Measurements from ENCODE around the gene ARMCX6.

ARMCX6 gene

GRCh38 chrX:101617211-101618191 is at the start of gene ARMCX6:
ARMCX6 (minus strand) TSS chrX:101618000; CDS start chrX:101616620, 1,380 bp downstream.
- peak within 1 kb of the TSS; percentile 19; the same call in 1 of the 2 replicates for H3K27ac ChIP-seq (ENCODE audit: low read depth, low read length)
- H3K9me2 ChIP-seq (replicated peaks; ENCODE audit: insufficient read depth, low read length), result no peaks in the 10 kb centered on the region
- no peaks in the 10 kb centered on the region for H3K27me3 ChIP-seq (ENCODE audit: low read length)
- H3K79me2 ChIP-seq (ENCODE audit: insufficient read depth, low read length), result no peaks in the 10 kb centered on the region
- H3K4me3 ChIP-seq (ENCODE audit: insufficient read depth, low read length, poor library complexity, severe bottlenecking), result peak within 1 kb of the TSS; percentile 64
- H3K36me3 ChIP-seq (ENCODE audit: low read length), result no peaks in the 10 kb centered on the region
- peak within 1 kb of the TSS; percentile 82 for H2AFZ ChIP-seq (ENCODE audit: low read depth, low read length, severe bottlenecking)
- H3K9me3 ChIP-seq (ENCODE audit: insufficient read depth, low read length), result no peaks in the 10 kb centered on the region
- no peak for TF ChIP-seq CTCF (IDR thresholded peaks at IDR 0.05; ENCODE audit: insufficient read depth, low read length, poor library complexity, severe bottlenecking)
- no peak for TF ChIP-seq EZH2phosphoT487 (conservative IDR thresholded peaks at IDR 0.05; ENCODE audit: low read length)
- H4K20me1 ChIP-seq (ENCODE audit: low read depth, low read length), result no peaks in the 10 kb centered on the region
- no peaks in the 10 kb centered on the region for H3F3A ChIP-seq (ENCODE audit: insufficient read depth)
- H3K9ac ChIP-seq (ENCODE audit: low read length), result peak within 1 kb of the TSS; percentile 73
- H3K4me2 ChIP-seq (ENCODE audit: low read depth, low read length, poor library complexity, severe bottlenecking), result peak within 1 kb of the TSS; percentile 78

- H3K27me3 ChIP-seq (ENCODE audit: low read length), result no peaks in the 10 kb centered on the region
- H2AFZ ChIP-seq (ENCODE audit: low read depth, low read length, severe bottlenecking), result no peak within 1 kb of the TSS
- no peak within 1 kb of the TSS for H3K4me3 ChIP-seq (ENCODE audit: insufficient read depth, low read length, poor library complexity, severe bottlenecking)
- no peaks in the 10 kb centered on the region for H3K79me2 ChIP-seq (ENCODE audit: insufficient read depth, low read length)
- no peaks in the 10 kb centered on the region for H4K20me1 ChIP-seq (ENCODE audit: low read depth, low read length)
- TF ChIP-seq CTCF (IDR thresholded peaks at IDR 0.05; ENCODE audit: insufficient read depth, low read length, poor library complexity, severe bottlenecking) (no peak), EZH2phosphoT487 (conservative IDR thresholded peaks at IDR 0.05; ENCODE audit: low read length) (no peak)
- H3K9me3 ChIP-seq (ENCODE audit: insufficient read depth, low read length), result no peaks in the 10 kb centered on the region
- H3K27ac ChIP-seq (ENCODE audit: low read depth, low read length), result no peak within 1 kb of the TSS
- no peak within 1 kb of the TSS for H3K9ac ChIP-seq (ENCODE audit: low read length)
- no peaks in the 10 kb centered on the region for H3K9me2 ChIP-seq (replicated peaks; ENCODE audit: insufficient read depth, low read length)
- no peaks in the 10 kb centered on the region for H3F3A ChIP-seq (ENCODE audit: insufficient read depth)
- no peaks in the 10 kb centered on the region for H3K36me3 ChIP-seq (ENCODE audit: low read length)
- no peak within 1 kb of the TSS for H3K4me2 ChIP-seq (ENCODE audit: low read depth, low read length, poor library complexity, severe bottlenecking)
Measured at GRCh38 chrX:101659601-101660063, 41.8 kb upstream of the ARMCX6 start, which contains the start of gene ARMCX2. ARMCX2 (minus strand) TSS chrX:101659850; CDS start chrX:101657588, 2,262 bp downstream.

- H3K9me2 ChIP-seq (replicated peaks; ENCODE audit: insufficient read depth, low read length), result no peaks in the 10 kb centered on the region
- no peak overlapping the region for H3K4me3 ChIP-seq (ENCODE audit: insufficient read depth, low read length, poor library complexity, severe bottlenecking)
- no peaks in the 10 kb centered on the region for H3K36me3 ChIP-seq (ENCODE audit: low read length)
- H4K20me1 ChIP-seq (ENCODE audit: low read depth, low read length), result no peaks in the 10 kb centered on the region
- H3K27me3 ChIP-seq (ENCODE audit: low read length), result no peaks in the 10 kb centered on the region
- H3K27ac ChIP-seq (ENCODE audit: low read depth, low read length), result no peak overlapping the region
- no peak overlapping the region for H2AFZ ChIP-seq (ENCODE audit: low read depth, low read length, severe bottlenecking)
- no peak overlapping the region for H3K9ac ChIP-seq (ENCODE audit: low read length)
- H3K4me2 ChIP-seq (ENCODE audit: low read depth, low read length, poor library complexity, severe bottlenecking), result no peak overlapping the region
- H3K79me2 ChIP-seq (ENCODE audit: insufficient read depth, low read length), result no peaks in the 10 kb centered on the region
- H3K9me3 ChIP-seq (ENCODE audit: insufficient read depth, low read length), result no peaks in the 10 kb centered on the region
- TF ChIP-seq EZH2phosphoT487 (conservative IDR thresholded peaks at IDR 0.05; ENCODE audit: low read length) (no peak), CTCF (IDR thresholded peaks at IDR 0.05; ENCODE audit: insufficient read depth, low read length, poor library complexity, severe bottlenecking) (no peak)
- no peaks in the 10 kb centered on the region for H3F3A ChIP-seq (ENCODE audit: insufficient read depth)
Measured at GRCh38 chrX:101658661-101659491, 41.1 kb upstream of the ARMCX6 start.

Data from SU-DHL-6 (cell line).